IPS DF 4.7 (cell line): ENCODE results near the gene IL15.
"Not testable (repeated sequence)": the region's sequence is repeated elsewhere in the genome, so short reads cannot be mapped to it uniquely, and the experiment has no call there.

Experiments
- DNase-seq: peaks from one replicate; pipeline ENCODE4 v3.0.0-alpha.2; 2013; ENCODE audit warnings: low spot score; ENCODE audit errors: extremely low read depth

The IL15 gene

GRCh38 chr4:141646969-141647368 is 10.6 kb downstream of the IL15 start:
- no peak for DNase-seq

GRCh38 chr4:141647966-141648365 is 11.6 kb downstream of the IL15 start:
- no peak for DNase-seq

- no peak for DNase-seq
Observed at GRCh38 chr4:141652161-141652778, 15.9 kb downstream of the IL15 start.

- no peak for DNase-seq
Observed at GRCh38 chr4:141654098-141654497, 17.7 kb downstream of the IL15 start.

GRCh38 chr4:141656031-141656430 is 19.6 kb downstream of the IL15 start:
- no peak for DNase-seq

GRCh38 chr4:141657550-141658250 is 21.3 kb downstream of the IL15 start:
- no peak for DNase-seq

- DNase-seq, result no peak
Observed at GRCh38 chr4:141658309-141658708, 21.9 kb downstream of the IL15 start.

GRCh38 chr4:141659539-141659938 is 23.2 kb downstream of the IL15 start:
- no peak for DNase-seq

GRCh38 chr4:141660880-141661279 is 24.5 kb downstream of the IL15 start:
- DNase-seq, result no peak

- DNase-seq, result no peak
Observed at GRCh38 chr4:141668200-141668910, 32.0 kb downstream of the IL15 start.

GRCh38 chr4:141669501-141669900 is 33.1 kb downstream of the IL15 start:
- DNase-seq, result no peak

- DNase-seq, result no peak
Observed at GRCh38 chr4:141675384-141675783, 39.0 kb downstream of the IL15 start.

- DNase-seq, result no peak
Observed at GRCh38 chr4:141676087-141676670, 39.8 kb downstream of the IL15 start.

- no peak for DNase-seq
Observed at GRCh38 chr4:141680060-141680459, 43.7 kb downstream of the IL15 start.

- DNase-seq, result no peak
Observed at GRCh38 chr4:141684785-141685184, 48.4 kb downstream of the IL15 start.

GRCh38 chr4:141686146-141686775 is 49.9 kb downstream of the IL15 start:
- no peak for DNase-seq

GRCh38 chr4:141686879-141687278 is 50.5 kb downstream of the IL15 start:
- no peak for DNase-seq

- not testable (repeated sequence) for DNase-seq
Observed at GRCh38 chr4:141689726-141690296, 53.4 kb downstream of the IL15 start.

GRCh38 chr4:141691247-141691646 is 54.9 kb downstream of the IL15 start:
- DNase-seq, result not testable (repeated sequence)

GRCh38 chr4:141692081-141692480 is 55.7 kb downstream of the IL15 start:
- DNase-seq, result no peak

GRCh38 chr4:141697116-141697515 is 60.7 kb downstream of the IL15 start:
- DNase-seq, result no peak
